SK-N-SH treated with all-trans-retinoic acid at 6 μM for 48 hours (cell line): ENCODE results near the gene TNK2.
"Not testable (repeated sequence)": the region's sequence is repeated elsewhere in the genome, so short reads cannot be mapped to it uniquely, and the experiment has no call there.

Experiments
- ARNTL ChIP-seq: fragments of 450-650 bp; formaldehyde crosslinking; IDR thresholded peaks from 2 replicates; pipeline ENCODE4 v1.5.0; 2020; ENCODE audit warnings: low read depth, mild to moderate bottlenecking, moderate library complexity, borderline replicate concordance
- ISL1 ChIP-seq: fragments of 250-450 bp; sonication (Bioruptor Pico); IDR thresholded peaks from 2 replicates; pipeline ENCODE4 v2.1.2; 2022; ENCODE audit warnings: mild to moderate bottlenecking, moderate library complexity
- PATZ1 ChIP-seq: fragments of 250-450 bp; sonication (Bioruptor Pico); IDR thresholded peaks from 2 replicates; pipeline ENCODE4 v1.8.0; 2020; ENCODE audit warnings: mild to moderate bottlenecking, moderate library complexity, borderline replicate concordance
- TCF4 ChIP-seq: fragments of 250-450 bp; sonication (Bioruptor Pico); IDR thresholded peaks from 2 replicates; pipeline ENCODE4 v1.8.0; 2021; ENCODE audit warnings: mild to moderate bottlenecking, moderate library complexity, borderline replicate concordance
- ZC3H10 ChIP-seq: fragments of 250-450 bp; sonication (Bioruptor Pico); IDR thresholded peaks from 2 replicates; pipeline ENCODE4 v1.5.1; 2021; ENCODE audit warnings: mild to moderate bottlenecking, moderate library complexity
- ZNF70 ChIP-seq: fragments of 450-650 bp; formaldehyde crosslinking; IDR thresholded peaks from 2 replicates; pipeline ENCODE4 v1.5.0; 2020; ENCODE audit warnings: mild to moderate bottlenecking, moderate library complexity

GRCh38 chr3:195941265-195941815, 33.0 kb upstream of the TNK2 start:
- not testable (repeated sequence) for TF ChIP-seq ZC3H10 (CRISPR knock-in tag); ISL1 (CRISPR knock-in tag); ZNF70 (CRISPR knock-in tag); ARNTL; PATZ1 (CRISPR knock-in tag); TCF4 (CRISPR knock-in tag)
